COR-L47 (cell line): ENCODE data around the gene FAM114A1.

ENCODE experiments used
- DNase-seq: peaks from one replicate; lab custom pipeline; 2025; lab: John Stamatoyannopoulos, UW

The FAM114A1 gene

DNA sequence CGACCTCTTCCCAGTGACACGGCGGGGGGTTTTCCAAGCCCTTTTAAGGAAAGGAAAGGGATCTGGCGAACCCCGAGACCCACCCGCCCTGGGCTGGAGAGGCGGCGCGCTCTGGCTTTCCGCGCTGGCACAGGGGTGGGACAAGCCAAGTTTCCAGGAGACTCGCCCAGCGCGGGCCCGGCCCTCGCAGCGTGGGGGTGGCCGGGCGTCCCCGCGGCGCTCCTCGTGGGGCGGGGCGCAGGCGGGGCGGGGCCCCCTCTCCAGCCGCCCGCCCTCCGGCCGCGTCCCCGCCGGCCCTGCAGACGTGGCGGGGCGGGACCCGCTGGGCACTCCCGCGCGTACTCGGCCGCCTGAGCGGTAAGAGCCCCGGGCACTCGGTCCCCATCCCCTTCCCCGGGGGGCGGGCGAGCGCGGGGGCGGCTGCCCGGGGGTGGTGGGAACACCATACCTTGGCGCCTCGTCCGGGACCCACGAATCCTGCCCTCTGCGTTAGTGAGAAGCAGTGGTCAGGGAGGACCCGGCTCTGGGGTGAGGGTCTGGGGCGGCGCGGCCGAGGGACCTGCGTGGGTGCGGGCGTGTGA is at the start of gene FAM114A1:
Gene FAM114A1, plus strand, starts transcription at position 329 of the 581 bp plus-strand sequence. CDS start 10,273 bp downstream, outside the sequence.
- DNase-seq, result peak; percentile 64

DNA sequence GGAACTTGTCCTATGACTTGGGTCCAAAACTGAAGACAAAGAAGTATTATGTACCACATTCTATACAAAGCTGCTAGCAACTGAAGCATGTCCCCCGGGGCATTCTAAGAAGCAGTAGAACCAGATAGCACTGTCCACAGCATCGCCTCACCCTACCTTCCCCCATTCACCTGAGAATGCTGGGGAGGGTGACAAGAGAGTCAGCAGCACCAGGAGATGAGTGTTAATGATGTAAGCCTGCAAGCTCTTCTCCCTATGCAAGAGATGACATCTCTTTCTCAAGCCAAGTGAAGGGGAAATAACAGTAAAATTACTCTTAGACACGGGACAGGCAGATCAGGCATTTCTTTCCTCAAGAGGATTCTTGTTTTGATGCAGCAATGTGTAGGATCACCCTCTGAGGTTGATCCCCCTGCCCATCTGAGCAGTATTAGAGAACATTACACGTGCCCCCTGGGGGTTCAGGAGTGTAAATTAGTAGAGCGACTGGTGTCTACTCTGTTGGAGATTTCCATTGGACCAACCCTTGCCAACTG is 49.1 kb upstream of the FAM114A1 start:
- DNase-seq, result no peak

GRCh38 chr4:38819569-38819968 is 48.0 kb upstream of the FAM114A1 start:
- no peak for DNase-seq

GRCh38 chr4:38820329-38821061 is 47.1 kb upstream of the FAM114A1 start:
- no peak for DNase-seq

GRCh38 chr4:38821739-38822138 is 45.9 kb upstream of the FAM114A1 start:
- DNase-seq, result no peak

GRCh38 chr4:38822748-38823303 is 44.8 kb upstream of the FAM114A1 start:
- DNase-seq, result no peak

DNA sequence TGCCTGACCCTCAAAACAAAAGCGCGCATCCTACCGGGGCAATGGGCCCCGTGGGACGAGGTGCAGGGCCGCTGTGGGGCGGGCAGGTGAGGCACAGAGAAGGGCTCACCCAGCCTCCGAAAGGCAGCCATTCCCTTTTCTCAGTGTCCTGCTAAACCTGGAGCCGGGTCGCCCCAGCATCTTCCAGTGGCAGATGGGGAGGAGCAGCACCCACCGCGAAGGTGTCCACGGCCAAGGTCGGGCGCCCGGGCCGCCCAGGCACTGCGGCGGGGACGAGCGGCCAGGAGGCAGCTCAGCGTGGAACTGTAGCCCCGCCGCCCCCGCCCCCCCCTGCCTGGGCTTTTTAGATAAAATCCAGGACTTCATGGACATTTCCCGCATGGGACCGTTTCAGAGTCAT is 43.8 kb upstream of the FAM114A1 start:
- DNase-seq, result no peak

- DNase-seq, result no peak
Measured at GRCh38 chr4:38829237-38829636, 38.4 kb upstream of the FAM114A1 start.

DNA sequence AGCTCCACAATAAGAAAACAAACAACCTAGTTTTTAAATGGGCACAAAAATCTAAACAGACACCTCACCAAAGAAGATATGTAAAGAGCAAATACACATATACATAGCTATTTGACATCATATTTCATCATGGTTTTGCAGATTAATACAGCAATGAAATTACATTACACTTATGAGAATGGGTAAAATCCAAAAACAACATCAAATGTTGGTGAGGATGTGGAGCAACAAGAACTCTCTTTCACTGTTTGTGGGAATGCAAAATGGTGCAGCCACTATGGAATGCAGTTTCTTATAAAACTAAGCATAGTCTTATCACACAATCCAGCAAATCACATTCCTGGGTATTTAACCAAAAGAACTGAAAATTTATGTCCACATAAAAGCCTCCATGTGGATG is 36.0 kb upstream of the FAM114A1 start:
- DNase-seq, result no peak

- DNase-seq, result no peak
Measured at GRCh38 chr4:38832206-38832605, 35.4 kb upstream of the FAM114A1 start.

GRCh38 chr4:38832624-38833528 is 34.7 kb upstream of the FAM114A1 start:
- no peak for DNase-seq

- DNase-seq, result no peak
Measured at GRCh38 chr4:38834570-38834969, 33.0 kb upstream of the FAM114A1 start.

DNA sequence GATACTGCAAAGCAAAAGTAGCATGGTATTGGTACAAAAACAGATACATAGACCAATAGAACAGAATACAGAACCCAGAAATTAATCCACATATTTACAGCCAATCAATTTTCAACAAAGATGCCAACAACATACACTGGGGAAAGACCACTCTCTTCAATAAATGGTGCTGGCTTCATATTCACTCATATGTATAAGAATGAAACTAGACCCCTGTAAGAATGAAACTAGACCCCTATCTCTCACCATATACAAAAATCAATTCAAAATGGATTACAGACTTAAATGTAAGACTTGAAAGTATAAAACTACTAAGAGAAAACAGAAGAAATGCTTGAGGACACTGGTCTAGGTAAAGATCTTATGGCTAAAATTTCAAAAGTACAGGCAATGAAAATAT is 30.3 kb upstream of the FAM114A1 start:
- DNase-seq, result no peak

GRCh38 chr4:38837849-38838248 is 29.8 kb upstream of the FAM114A1 start:
- no peak for DNase-seq

DNA sequence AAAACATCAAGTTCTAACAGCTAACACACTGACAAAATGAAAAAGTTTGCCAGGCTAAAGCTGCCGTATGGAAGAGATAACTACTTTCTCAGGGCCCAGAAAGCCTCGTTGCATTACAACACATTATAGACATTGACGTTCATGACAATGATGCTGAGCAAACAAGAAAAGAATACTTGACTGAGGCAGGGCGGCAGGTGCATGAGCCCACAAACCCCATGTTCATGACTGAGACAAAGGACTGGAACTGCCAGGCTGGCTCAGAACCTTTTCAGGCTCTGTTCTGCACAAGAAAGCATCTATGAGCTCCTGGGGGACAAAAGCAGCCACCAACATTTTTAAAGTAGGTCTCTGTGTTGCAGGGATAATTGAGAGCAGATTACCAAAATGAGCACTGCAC is 24.6 kb upstream of the FAM114A1 start:
- DNase-seq, result peak; percentile 26

GRCh38 chr4:38846015-38846414 is 21.6 kb upstream of the FAM114A1 start:
- DNase-seq, result no peak

DNA sequence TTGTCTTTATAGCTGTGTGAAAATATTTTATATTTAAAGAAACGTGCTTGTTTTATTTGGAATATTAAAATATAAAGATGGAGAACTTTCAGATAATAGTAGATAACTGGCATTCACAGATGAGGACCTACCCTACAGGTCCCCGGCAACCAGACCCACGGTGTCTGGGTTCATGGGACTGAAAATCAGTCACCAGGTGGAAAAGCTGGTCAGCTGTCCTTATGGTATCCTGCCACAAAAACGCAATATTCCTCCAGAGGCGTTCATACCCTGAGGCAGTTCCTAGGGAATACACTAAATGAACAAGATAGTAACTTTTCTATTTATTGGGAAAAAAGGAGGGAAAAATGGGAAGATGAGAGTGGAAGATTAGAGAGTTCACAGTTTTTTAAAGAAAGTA is 12.1 kb upstream of the FAM114A1 start:
- DNase-seq, result no peak

- DNase-seq, result no peak
Measured at GRCh38 chr4:38856046-38856445, 11.6 kb upstream of the FAM114A1 start.

DNA sequence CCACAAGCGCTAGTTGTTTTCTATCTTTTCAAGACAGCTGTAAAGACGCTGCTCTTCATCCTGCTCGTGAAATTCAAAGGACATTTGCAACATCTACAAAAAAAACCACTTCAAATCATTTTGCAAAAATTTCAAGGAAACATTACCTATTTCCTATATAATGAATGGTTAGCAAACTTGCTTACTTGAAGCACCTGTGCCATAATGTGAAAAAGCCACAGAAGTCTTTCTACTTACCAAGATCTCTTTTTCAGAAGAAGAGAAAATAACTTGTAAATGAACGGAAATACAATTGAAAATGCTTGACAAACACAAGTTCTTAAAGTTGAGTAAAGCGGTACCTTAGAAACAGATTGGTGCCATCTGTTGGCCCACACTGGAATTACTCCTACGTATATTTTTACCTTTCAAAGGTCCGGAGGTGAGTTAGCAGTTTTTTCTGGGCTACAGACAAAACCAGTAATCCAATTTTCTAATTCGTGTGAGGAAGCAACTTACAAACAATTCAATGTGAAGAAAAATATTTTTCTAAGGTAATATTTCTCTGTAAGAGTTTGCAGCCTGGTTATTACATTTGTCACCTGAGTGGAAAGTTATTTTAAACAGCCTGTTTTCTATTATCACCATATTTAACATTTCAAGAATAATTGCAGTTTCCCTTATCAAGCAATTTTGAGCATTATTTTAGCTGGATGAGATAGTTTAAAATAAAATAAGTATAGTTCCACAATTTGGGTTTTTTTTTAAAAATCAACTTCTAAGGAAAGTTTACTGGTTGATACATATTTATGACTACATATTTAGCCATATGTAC is 10.9 kb upstream of the FAM114A1 start, which contains the start of gene TLR6:
Gene TLR6, minus strand, starts transcription at position 294 of the 814 bp plus-strand sequence. CDS start 27,344 bp downstream, outside the sequence.
- DNase-seq, result peak; percentile 26

DNA sequence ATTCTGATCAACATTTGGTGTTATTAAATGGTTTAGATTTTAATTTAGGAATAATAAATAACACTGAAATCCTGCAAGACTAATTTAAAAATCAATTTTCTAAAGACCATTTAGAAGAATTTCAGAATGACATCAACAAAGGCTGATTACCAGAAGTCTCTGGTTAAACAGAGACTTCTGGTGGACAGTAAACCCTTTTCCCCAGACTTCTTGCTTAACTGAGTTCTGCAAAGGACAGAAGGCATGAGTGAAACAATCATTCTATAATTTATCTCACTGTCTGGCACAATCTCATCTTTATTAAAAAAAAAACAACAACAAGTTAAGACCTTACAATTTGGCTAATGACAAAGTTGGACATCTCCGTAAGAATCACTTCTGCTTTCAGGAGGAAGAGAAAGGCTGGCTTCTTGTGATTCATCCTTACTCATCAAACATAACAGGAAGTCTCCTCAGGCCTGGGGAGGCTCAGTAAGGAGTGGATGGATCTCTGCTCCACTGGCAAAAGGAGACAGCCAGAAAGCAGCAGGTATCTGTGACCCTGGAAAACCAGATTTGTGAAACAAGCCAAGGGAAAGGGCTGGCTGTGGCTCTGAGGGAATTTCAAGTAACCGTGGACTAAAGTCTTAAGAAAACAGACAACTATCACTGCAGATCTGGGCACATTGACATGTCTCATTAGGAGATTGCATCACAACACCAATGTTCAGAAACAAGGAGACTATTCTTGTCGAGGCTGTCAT is 10.1 kb upstream of the FAM114A1 start:
- no peak for DNase-seq

DNA sequence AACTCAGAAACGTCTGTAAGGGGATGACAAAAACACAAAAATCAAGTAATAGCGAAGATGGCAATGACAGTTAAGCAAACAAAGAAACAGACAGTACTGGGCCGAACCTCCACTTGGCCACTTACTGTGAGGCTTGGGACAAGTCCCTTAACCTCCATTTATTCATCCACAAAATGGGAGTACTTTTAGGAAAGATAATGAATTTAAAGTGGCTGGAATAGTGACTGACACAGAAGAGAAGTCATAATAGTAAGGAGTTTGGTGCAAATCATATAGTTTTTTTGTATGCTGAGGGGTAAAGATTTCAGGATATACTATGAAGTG is 9.5 kb upstream of the FAM114A1 start:
- DNase-seq, result no peak
